ENCODE measurements around the gene PRKG1.
"Not testable (repeated sequence)": the region's sequence is repeated elsewhere in the genome, so short reads cannot be mapped to it uniquely, and the experiment has no call there.

PRKG1 gene

DNA sequence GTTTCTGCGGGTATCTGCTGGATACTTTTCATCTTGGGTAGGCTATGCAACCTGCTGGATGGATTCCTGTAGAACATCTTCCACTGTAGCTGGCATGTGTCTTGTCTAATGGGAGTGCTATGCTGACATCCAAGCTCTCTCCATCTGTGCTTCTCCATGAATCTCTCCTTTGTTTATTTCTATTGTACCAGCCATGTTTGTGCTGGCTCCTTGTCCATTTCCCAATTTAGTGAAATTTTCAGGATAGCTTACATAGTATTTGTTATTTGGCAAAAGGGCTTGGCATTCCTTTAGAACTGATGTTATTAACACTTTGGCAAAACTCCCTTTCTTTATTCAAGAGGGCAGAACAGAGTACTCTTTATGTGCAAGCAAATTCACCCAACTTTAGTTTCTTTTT is 427.1 kb downstream of the PRKG1 start:
- no peak for DNase-seq (ENCODE audit: low read depth in 1 of 2, low spot score in 1 of 2)

DNA sequence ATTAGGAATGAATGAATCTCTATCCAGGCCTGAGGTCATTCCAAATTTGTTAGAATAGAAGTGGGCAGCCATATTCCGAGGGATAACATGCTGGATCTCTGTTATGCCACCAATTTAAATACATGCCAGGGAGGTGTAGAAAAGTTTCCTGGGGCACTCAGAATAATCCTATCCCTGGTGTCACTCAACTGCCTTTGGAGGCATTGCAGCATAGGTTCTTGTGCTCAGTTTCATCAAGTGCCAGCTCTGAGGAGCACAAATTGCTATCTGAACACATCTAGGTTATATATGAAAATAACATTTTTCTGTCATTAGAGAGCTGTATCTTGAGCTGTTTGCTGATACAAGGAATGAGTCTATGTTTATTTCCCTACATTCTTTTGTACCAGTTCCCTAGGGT is 427.8 kb downstream of the PRKG1 start:
- DNase-seq (ENCODE audit: low read depth in 1 of 2, low spot score in 1 of 2), result no peak

DNA sequence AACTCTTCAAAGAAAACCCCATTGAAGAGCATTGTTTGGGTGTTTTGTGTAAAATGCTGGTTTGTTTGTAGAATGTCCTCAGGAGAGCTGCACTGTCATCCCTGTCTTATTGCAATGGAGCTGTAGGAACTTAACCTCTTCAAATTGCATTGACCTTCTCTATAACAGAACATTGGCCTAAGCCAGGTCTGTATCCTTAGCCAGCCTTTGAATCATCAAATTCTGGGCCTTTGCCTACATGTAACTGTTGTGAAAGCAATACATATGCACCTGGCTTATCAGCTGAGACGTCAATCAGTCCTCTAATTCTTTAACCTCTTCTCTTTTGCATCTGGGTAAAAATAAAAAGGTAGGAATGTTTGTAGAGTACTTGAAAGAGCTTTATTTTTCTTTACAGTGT is 429.1 kb downstream of the PRKG1 start:
- no peak for DNase-seq (ENCODE audit: low read depth in 1 of 2, low spot score in 1 of 2)

DNA sequence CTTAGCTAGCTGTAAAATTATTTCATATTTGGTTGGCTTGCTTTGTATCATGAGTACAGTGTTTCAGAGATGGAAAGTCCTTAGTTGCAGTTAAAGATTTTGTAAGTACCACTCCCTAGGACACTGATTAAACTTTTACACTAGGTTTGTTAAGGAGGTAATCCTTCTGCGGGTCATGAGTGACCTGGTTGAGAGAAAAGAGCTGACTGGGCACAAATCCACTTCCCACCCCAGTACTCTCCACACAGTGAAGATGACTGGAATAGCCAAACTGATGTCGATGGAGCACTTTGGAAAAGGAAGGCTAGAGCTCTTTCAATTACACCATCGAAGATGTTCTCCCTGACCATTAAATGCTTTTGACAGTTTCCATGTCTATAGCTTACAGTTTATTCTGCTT is 433.2 kb downstream of the PRKG1 start:
- DNase-seq (ENCODE audit: low read depth in 1 of 2, low spot score in 1 of 2), result no peak

DNA sequence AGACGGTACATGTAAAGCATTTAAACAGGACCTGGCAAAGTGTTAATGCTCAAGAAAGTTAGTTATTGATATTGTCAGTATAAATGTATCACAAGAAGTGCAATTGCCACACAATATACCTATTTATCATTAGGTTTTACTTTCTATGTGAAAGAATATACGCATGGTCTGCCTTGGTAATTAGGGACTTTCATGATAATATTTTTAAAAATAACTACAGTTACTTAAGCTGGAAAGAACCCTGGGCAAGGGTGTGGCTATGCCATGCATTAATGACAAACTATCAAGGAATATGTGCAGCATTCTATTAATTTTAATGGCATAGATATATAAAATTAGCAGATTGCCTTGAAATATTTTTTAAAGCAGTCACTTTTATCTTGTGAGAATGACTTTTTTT is 433.9 kb downstream of the PRKG1 start:
- no peak for DNase-seq (ENCODE audit: low read depth in 1 of 2, low spot score in 1 of 2)

DNA sequence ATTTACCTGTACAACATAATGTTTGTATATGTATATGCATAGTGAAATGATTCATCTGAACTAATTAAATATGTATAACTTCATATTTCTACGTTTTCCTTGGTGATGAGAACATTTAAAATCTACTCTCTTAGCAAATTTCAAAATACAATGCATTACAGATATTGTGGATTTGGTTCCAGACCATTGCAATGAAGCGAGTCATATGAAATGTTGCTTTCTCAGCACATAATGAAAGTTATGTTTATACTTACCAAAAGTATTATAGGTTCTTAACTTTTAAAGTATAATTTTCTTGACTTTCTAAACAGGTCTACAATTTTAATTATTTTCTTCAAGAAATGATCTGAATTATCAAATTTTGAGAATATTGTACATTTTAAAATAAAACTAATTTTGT is 435.9 kb downstream of the PRKG1 start:
- no peak for DNase-seq (ENCODE audit: low read depth in 1 of 2, low spot score in 1 of 2)

DNA sequence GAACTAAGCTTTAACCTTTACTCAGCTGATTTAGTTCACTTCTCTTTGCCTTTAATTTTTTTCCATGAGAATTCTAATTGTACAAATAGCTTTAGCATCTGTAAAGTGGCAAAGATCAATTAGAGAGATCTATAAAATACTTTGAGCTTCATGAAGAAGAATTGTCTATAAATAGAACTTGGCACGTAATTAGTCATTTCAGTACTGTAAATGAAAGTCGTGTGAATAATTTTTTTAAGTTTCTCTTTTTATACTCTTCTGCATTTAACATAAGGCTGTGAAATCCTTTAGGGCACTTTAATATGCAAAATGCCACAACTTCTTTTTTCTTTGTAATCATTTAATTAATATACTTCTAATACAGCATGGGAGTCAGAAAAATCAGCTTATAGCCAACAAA is 447.3 kb downstream of the PRKG1 start:
- DNase-seq (ENCODE audit: low read depth in 1 of 2, low spot score in 1 of 2), result no peak

DNA sequence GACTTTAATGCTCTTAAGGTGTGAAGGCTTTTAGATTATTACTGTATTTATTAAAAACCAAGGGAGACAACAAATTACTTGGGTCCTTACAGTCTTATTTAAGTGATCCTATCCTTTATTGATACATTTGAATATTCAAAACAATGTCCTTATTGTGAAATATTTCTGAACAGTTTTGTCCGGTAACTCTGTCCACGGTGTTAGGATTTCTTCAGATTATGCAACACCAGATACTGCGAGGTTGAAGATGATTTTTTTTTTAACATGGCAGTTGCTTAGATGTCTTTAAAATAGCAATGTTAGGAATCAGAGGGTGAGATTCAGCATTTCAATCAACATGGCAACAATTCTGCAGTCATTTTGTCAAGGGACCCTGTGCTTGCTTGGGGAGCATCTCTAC is 448.6 kb downstream of the PRKG1 start:
- DNase-seq (ENCODE audit: low read depth in 1 of 2, low spot score in 1 of 2), result no peak

DNA sequence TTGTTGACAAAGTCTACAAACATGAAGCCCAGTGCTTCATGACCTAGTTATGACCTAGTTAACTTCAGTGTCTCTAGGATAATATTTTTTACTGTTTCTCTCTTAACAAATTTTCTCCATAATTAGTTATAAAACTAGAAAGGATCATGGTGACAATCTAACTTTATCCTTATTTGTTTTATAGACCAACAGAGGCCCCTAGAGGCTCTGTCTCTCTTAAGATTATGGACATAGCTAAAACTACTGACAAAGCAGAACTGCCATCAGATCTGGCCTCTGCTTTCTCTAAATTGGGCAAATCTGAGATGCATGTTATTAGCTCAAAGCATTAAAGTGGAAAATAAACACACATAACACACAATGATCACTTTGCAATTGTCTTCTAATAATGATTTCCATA is 449.2 kb downstream of the PRKG1 start:
- DNase-seq (ENCODE audit: low read depth in 1 of 2, low spot score in 1 of 2), result no peak

DNA sequence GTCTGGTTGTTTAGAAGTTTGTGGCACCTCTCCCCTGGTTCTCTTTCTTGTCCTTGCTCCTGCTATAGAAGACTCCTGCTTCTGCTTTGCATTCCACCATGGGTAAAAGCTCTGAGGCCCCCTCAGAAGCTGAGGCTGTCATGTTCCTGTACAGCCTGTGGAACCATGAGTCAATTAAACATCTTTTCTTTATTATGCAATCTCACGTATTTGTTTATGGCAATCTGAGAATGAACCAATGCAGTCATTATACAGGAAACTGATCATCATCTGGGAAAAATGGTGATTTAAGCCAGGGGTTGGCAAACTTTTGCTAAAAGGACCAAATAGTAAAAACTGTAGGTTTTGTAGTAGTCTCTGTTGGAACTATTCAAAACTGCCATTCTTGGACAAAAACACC is 449.8 kb downstream of the PRKG1 start:
- no peak for DNase-seq (ENCODE audit: low read depth in 1 of 2, low spot score in 1 of 2)

DNA sequence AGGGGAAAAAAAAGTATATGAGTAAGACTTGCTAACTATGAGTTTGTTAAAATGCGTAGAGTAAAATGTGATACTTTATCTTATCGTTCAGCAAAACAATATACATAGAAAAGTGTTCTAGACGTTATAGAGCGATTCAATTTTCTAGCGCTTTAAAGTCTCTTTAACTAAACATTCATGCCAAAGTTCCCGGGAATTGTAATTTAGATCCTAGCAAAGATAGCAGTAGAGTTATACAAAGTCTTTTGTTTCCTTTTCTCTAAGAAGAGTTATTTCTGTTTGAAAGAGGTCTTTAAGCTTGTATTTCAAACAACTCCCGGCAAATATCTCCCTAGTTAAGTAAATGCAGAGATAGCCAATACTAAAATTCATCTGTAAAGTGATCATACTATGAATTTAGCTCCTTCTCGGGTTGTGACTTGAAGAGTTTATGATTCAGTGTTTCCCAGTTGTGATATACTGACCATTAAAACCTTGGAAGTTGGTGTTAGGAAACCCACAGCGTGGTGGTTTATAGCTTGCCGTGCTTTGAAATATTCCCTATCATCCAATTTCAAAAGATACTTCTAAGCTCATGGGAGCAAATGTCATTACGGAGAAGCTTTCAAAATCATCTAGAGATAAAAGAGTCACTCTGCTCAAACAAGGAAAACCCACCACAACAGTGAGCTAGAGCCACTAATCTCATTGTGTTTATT is 453.4 kb downstream of the PRKG1 start:
- no peak for DNase-seq (ENCODE audit: low read depth in 1 of 2, low spot score in 1 of 2)

DNA sequence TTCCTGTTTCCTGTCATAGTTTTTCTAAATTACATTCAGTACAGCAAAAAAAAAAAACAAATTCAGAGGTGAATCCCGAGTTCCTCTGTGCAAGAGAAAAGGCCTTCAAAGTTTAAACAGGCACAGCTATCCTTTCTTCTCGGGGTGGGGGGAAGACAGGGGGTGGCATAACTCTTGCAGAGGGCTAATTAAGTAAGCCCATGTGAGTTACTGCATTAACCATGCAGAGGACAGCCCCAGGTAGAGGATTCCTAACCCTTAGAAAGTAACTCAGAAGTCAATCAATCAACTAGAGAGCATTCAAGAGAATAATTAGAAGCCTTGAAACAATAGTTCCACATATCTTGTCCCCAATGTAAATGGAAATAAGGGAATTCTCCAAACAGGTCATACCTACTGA is 454.2 kb downstream of the PRKG1 start:
- DNase-seq (ENCODE audit: low read depth in 1 of 2, low spot score in 1 of 2), result no peak

DNA sequence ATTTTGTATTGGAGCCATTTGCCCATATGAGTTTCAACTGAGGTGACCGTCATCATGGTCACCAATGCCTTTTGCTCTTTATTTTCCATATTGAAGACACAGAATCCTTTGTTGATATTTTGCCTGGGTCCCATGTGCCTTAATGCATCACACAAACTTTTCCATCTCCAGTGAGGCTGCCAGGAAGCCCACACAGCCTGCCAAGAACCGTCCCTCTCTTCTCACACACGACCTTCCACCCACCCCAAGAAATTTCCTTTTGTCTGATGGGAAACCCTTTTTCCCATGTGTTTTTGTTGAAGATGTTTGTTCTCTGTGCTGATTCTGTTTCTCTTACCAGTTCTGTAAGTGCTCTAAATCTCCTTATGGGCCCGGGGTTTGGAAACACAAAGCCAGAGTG is 456.3 kb downstream of the PRKG1 start:
- no peak for DNase-seq (ENCODE audit: low read depth in 1 of 2, low spot score in 1 of 2)

DNA sequence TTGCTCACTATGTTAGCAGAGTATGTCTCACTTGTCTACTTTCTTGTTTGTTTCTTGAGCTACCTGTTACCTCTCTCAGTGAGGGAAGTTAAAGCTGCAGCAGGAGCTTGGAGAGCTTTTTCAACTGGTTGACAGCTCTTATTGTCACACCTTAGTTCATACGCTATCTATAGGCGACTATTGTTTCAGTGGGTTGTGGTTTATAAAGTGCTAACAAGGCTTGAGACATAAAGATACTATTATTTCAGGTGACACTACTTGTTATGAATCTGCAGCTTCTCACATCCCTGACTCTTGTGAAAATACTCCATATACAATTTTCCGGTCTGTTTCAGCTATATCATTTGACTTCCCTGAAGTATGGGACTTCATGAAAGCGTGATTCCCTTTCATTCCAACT is 457.8 kb downstream of the PRKG1 start:
- no peak for DNase-seq (ENCODE audit: low read depth in 1 of 2, low spot score in 1 of 2)

DNA sequence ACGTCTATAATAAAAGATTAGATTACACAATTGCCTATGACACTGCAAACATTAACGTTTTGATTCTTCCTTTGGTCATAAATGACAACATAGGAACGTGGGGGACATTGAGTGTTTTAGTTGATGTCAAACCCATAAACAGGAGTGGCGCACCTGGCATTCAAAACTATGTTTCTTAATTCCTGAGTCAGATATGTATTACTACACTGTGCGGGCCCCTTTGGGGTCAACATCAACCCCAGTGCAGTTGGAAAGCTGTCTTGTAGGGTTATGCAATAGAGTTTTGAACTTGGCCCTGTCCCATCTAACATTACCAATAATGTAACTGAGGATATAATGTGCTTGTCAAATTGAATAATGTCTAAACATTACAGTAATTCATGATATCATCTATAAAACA is 468.6 kb downstream of the PRKG1 start:
- no peak for DNase-seq (ENCODE audit: low read depth in 1 of 2, low spot score in 1 of 2)

DNA sequence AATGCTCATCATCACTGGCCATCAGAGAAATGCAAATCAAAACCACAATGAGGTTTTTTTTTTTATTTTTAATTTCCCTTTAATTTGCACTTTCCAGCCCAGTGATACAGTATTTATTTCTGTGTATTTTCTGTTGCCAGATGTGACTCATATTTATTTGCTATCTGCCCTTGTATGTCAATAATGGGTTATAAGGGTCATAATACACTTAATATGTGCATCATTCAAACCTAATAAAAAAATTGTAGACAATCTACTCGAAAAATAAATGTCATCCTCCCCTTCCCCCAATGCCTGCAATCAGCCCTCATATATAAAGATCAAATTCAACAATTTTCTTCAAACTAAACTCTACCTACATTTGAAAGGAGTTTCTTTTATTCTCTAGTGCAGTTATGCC is 470.6 kb downstream of the PRKG1 start:
- DNase-seq (ENCODE audit: low read depth in 1 of 2, low spot score in 1 of 2), result no peak

DNA sequence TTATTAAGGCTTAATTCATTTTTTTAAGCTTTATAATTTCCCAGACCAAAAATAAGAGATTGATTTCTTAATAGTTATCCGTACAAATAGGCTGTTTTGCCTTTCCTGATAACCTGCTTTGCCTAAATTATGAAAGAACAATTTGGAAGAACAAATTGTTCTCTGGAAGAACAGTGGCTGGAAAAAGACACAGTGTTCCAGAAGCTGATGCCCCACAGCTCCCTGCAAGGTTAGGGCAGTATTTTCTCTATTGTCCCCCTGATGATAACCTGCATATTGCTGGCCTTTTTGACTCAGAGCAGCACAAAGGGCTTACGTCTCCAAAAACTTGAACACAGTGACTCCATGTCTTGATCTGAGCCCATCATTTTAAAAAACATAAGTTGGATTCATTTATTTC is 473.7 kb downstream of the PRKG1 start:
- no peak for DNase-seq (ENCODE audit: low read depth in 1 of 2, low spot score in 1 of 2)

DNA sequence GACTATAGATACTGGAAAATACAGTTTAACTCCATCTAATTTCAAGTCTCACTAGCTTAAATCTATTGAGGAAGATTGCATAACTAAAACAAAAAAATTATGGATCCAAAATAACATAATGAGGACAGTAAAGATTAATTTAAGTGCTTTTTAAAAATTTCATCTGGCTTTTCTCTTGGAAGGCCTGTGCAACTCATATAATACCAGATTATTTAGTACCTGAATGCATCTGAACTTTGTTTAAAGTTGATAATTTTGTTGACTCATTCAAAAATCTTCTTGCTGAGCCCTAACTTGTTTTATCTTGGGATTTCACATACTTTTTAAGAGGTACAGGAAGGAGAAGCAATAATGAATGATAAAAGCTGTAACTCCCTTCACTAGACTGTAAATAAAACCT is 478.6 kb downstream of the PRKG1 start:
- no peak for DNase-seq (ENCODE audit: low read depth in 1 of 2, low spot score in 1 of 2)

DNA sequence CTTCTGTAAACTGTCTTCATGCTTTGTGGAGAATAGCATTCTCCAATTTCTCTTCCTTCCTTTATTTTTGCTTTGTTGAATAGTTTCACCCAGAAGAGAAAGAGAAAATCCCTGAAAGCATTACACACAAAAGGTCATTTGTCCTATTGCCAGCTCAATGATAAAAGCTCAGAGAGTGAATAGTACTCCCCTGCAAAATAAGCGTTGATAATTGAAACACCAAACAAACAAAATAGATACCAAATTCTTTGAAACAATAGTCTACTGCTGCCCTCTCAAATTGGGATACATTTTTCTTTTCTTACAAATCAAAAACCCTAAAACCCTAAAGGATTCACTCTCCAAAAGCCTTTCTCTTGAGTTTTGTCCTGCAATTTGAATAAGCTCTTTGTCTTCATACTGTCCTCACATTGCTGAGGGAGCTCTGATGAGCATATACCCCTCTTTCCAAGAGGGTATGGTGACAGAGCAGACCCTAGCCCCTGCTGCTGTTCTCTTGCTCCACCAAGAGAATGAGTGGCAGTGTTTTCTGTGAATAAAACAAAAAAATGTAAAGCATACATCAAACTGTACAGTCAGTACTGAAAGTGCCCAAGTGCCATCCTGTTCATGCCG is 490.7 kb downstream of the PRKG1 start:
- DNase-seq (ENCODE audit: low read depth in 1 of 2, low spot score in 1 of 2), result no peak

DNA sequence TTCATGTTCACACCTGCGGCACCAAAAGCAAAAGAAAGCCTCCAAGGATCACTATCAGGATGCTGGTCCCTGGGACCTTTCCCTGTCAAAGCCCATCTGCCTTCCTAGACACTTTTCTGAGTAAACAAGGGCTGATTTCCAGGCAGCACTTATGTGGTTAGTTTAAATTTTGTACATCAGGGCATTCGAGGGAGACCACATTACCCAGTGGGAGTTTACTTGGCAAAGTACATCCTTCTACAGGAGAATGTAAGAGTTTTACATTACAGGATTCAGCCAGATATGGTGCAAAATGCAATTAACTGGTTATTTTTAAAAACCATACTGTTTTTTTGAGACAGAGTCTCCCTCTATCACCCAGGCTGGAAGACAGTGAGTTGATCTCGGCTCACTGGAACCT is 493.0 kb downstream of the PRKG1 start:
- DNase-seq (ENCODE audit: low read depth in 1 of 2, low spot score in 1 of 2), result no peak

DNA sequence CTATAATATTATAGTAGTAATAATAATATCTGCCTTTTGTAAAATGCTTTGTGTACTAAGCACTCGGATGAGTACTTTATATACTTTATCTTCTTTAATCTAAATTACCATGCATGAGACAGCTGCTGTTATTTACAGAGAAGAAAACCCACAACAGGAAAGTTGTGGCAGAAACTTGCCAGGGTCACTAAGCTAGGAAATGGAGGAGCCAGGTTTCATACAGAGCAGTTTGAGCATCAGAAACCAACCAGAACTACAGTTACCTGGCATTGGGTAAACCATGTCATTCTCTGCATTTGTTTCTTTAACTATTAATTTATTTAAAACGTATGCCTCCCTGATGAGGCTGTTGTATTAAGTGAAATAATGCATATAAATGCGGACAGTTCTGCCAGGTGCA is 495.2 kb downstream of the PRKG1 start:
- DNase-seq (ENCODE audit: low read depth in 1 of 2, low spot score in 1 of 2), result no peak

DNA sequence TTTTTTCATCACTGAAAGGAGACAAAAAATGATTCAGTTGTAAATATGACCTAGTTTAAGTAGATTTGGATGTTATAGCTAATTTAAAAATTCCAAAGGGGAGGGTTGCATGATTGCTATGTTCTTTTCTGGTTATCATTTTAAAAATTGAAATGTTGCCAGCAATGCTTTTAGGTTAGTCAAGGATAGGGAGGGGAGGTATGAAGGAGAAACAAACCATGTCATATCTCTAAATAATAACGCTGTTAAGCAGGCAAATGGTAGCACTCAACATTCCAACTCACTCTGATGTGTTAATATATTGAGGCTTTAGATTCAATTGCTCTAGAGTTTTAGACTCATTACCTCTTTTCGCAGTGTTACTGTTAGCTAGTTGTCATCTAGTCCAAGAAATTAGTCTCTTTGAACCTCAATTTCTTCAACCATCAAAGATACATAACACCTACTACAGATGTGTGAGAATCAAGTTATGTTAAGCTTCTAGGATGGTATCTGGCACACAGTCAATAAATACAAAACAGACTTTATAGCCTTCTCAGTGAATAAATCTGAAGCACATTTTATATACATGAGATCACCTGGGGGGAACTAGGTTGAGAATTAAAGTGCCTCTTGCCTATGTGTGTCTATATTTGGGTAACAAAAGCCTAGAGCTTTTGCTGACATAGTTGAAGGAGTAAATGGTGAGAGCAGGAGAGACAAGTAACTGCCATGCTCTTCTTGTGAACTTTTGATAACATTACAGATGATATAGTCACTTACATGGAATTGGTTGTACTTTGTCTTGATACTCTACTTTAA is 500.2 kb downstream of the PRKG1 start:
- no peak for DNase-seq (ENCODE audit: low read depth in 1 of 2, low spot score in 1 of 2)

DNA sequence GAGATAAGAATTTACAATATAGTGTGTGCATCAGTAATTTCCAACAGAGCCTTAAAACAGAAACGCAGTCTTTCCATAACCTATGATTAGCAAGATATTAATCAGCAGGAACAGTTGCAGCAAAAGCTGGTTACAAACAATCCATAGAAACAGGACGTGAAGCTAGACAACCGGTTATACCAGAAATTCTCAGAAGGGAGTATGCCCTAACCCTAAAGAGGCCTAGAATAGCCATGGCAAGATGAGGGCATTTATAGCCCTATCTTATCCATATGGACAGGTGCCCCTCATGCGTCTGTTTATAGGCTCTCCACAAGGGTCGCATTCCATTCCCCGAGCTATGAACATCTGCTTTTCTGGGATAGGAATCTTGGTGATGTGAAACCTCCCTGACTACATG is 506.9 kb downstream of the PRKG1 start:
- DNase-seq (ENCODE audit: low read depth in 1 of 2, low spot score in 1 of 2), result not testable (repeated sequence)

All from activated T-helper 1 cell treated with anti-CD3 and anti-CD28 coated beads, Interleukin-2, amount 50 U/mL, for 16 hours (primary cell).